Gastrocnemius medialis (tissue), 4 donors: ENCODE data around the gene OPN1SW. TPM values are rescaled to one million over a fixed set of nuclear protein-coding genes. Genes with fewer than 3 reads are reported as not detected.

ENCODE experiments used
- ATAC-seq, 2 donors: fragments of 150-250 bp; one replicate each; pipeline ENCODE4 v1.9.1; 2016
- DNase-seq, 2 donors: peaks; one replicate each; pipeline ENCODE4 v3.0.0-alpha.2; 2019
- H3K27ac ChIP-seq, 4 donors: fragments of 200-600 bp; sonication (generic); 1 replicate in 1 of 4; 2 replicates in 3 of 4; pipeline ENCODE4 v1.5.1; 2016 to 2018; ENCODE audit warnings: mild to moderate bottlenecking in 2 of 4, moderate library complexity in 1 of 4
- H3K27me3 ChIP-seq, 3 donors: fragments of 200-600 bp; sonication (generic) in 2 of 3; 1 replicate in 1 of 3; 2 replicates in 2 of 3; pipeline versions ENCODE4 v1.5.1 to v1.6.0; 2016 to 2019; ENCODE audit warnings: mild to moderate bottlenecking in 1 of 3, moderate library complexity in 1 of 3
- H3K36me3 ChIP-seq, 2 donors: fragments of 200-600 bp; sonication (generic) in 1 of 2; one replicate each; pipeline ENCODE4 v1.5.1; 2017 to 2018
- H3K4me1 ChIP-seq, 2 donors: fragments of 200-600 bp; sonication (generic) in 1 of 2; one replicate each; pipeline ENCODE4 v1.5.1; 2016 to 2017; ENCODE audit warnings: mild to moderate bottlenecking in 2 of 2
- H3K4me3 ChIP-seq, 4 donors: fragments of 200-600 bp; sonication (generic) in 3 of 4; 1 replicate in 1 of 4; 2 replicates in 3 of 4; pipeline ENCODE4 v1.5.1; 2016 to 2019; ENCODE audit warnings: mild to moderate bottlenecking in 2 of 4
- H3K9me3 ChIP-seq, 3 donors: fragments of 200-600 bp; sonication (generic) in 2 of 3; 1 replicate in 1 of 3; 2 replicates in 2 of 3; pipeline ENCODE4 v1.5.1; 2016 to 2019
- POLR2A ChIP-seq, 2 donors: fragments of 450-650 bp; IDR thresholded peaks; one replicate each; pipeline ENCODE4 v1.6.1; 2017; ENCODE audit warnings: antibody characterized with exemption in 2 of 2, mild to moderate bottlenecking in 2 of 2, moderate library complexity in 2 of 2
- in situ Hi-C, 4 donors: fragments of 200-750 bp; cut with MboI; loops; one replicate each; pipeline versions ENCODE4 v1.15.0 to v1.8.0; 2017; ENCODE audit warnings: low sequenced_read_pairs in 4 of 4
- intact Hi-C: fragments of 100-400 bp; cut with DNase I; formaldehyde crosslinking; loops from one replicate; pipeline ENCODE4 v1.15.1; 2023; ENCODE audit warnings: low total_unique reads
- total RNA-seq, 4 donors: library from RNA; depleted of rRNA; stranded (reverse); fragments of >200 nt; gene quantifications; one replicate each; pipeline versions ENCODE4 v1.1.0 to v1.2.3, GENCODE V29; 2016
- TF ChIP-seq, protein P1 (sequence below), 5 experiments: fragments of 450-650 bp in 3 of 5; fragments of 200-600 bp in 2 of 5; sonication (generic) in 2 of 5; IDR thresholded peaks in 4 of 5; conservative IDR thresholded peaks in 1 of 5; 1 replicate in 4 of 5; 2 replicates in 1 of 5; pipeline ENCODE4 v1.5.1; 2016 to 2019; ENCODE audit warnings: antibody characterized with exemption in 5 of 5, mild to moderate bottlenecking in 3 of 5, moderate library complexity in 3 of 5

The OPN1SW gene
- total RNA-seq, 4 donors from 2014 or later, result not detected

GRCh38 chr7:128796327-128796726 lies 20.7 kb upstream of the OPN1SW start:
- no peak overlapping the region for H3K4me3 ChIP-seq
- DNase-seq, result no peak
- peaks cover 22 to 25% of the 10 kb centered on the region in 2 donors for H3K4me1 ChIP-seq
- peak overlapping the region; percentile 55 to 76 (median 66) for H3K27ac ChIP-seq
- intact Hi-C loops (no loop called here), in situ Hi-C loops (loop anchor here in 3 of 4 donors (10.0 to 25.0 kb wide), 3 partner anchors 78 to 91 kb away; no protein-coding TSS in a partner anchor)
- TF ChIP-seq, protein P1, sequence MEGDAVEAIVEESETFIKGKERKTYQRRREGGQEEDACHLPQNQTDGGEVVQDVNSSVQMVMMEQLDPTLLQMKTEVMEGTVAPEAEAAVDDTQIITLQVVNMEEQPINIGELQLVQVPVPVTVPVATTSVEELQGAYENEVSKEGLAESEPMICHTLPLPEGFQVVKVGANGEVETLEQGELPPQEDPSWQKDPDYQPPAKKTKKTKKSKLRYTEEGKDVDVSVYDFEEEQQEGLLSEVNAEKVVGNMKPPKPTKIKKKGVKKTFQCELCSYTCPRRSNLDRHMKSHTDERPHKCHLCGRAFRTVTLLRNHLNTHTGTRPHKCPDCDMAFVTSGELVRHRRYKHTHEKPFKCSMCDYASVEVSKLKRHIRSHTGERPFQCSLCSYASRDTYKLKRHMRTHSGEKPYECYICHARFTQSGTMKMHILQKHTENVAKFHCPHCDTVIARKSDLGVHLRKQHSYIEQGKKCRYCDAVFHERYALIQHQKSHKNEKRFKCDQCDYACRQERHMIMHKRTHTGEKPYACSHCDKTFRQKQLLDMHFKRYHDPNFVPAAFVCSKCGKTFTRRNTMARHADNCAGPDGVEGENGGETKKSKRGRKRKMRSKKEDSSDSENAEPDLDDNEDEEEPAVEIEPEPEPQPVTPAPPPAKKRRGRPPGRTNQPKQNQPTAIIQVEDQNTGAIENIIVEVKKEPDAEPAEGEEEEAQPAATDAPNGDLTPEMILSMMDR (IDR thresholded peaks at IDR 0.05 in 4 of 5, conservative IDR thresholded peaks at IDR 0.05 in 1 of 5), result no peak
- no peak for TF ChIP-seq POLR2A (IDR thresholded peaks at IDR 0.05)
- ATAC-seq, result peak; percentile 56 to 79
- no peaks in the 10 kb centered on the region for H3K36me3 ChIP-seq
- H3K9me3 ChIP-seq, result no peaks in the 10 kb centered on the region
- H3K27me3 ChIP-seq, result no peaks in the 10 kb centered on the region

DNA sequence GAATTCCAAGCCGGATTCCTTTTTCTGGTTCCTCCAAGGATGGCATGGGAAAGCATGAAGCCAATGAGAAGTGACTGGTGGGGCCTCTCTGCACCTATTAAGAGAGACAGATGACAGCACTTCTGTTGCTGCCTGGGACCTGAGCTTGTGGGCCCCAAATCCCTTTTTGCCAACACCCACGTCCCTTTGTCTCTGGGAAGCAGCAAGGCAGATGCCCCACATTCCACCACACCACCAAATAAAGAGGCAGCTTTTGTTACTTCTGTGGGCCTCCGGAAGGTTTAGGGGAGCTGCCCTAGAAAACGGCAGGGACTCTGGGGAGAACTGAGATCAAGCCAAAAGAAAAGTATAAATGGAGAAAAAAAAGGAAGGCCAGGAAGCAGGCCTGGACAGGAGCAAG lies 19.5 kb upstream of the OPN1SW start:
- Histone ChIP-seq H3K36me3 (no peaks in the 10 kb centered on the region), H3K27ac (no peak overlapping the region), H3K4me3 (no peak overlapping the region), H3K27me3 (no peaks in the 10 kb centered on the region), H3K4me1 (peaks cover 22 to 30% of the 10 kb centered on the region in 2 donors), H3K9me3 (no peaks in the 10 kb centered on the region)
- DNase-seq, result no peak
- in situ Hi-C loops (loop anchor here in 3 of 4 donors (10.0 to 25.0 kb wide), 3 partner anchors 80 to 92 kb away; no protein-coding TSS in a partner anchor), intact Hi-C loops (no loop called here)
- no peak for ATAC-seq
- TF ChIP-seq, protein P1 (IDR thresholded peaks at IDR 0.05 in 4 of 5, conservative IDR thresholded peaks at IDR 0.05 in 1 of 5), result no peak
- no peak for TF ChIP-seq POLR2A (IDR thresholded peaks at IDR 0.05)

DNA sequence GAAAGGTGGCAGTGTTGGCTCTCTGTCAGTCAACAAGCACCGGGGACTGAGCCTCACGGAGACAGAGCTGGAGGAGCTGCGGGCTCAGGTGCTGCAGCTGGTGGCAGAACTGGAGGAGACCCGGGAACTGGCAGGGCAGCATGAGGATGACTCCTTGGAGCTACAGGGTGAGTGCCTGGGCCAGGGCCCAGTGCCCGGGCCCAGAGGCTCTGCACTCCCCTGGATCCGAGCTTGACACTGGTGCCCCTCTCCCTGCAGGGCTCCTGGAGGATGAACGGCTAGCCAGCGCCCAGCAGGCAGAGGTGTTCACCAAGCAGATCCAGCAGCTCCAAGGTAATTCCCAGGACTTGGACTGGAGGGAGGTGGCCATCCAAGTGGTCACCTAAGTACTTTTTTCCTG lies 18.8 kb upstream of the OPN1SW start:
- TF ChIP-seq, protein P1 (IDR thresholded peaks at IDR 0.05 in 4 of 5, conservative IDR thresholded peaks at IDR 0.05 in 1 of 5), result no peak
- no peak for TF ChIP-seq POLR2A (IDR thresholded peaks at IDR 0.05)
- no peak for ATAC-seq
- Histone ChIP-seq H3K9me3 (no peaks in the 10 kb centered on the region), H3K36me3 (no peaks in the 10 kb centered on the region), H3K4me1 (peaks cover 22 to 30% of the 10 kb centered on the region in 2 donors), H3K27ac (no peak overlapping the region), H3K27me3 (no peaks in the 10 kb centered on the region), H3K4me3 (no peak overlapping the region)
- intact Hi-C loops (loop anchor here (1.0 kb wide), 1 partner anchor 86 kb away; no protein-coding TSS in a partner anchor), in situ Hi-C loops (loop anchor here in 3 of 4 donors (10.0 to 25.0 kb wide), 3 partner anchors 80 to 93 kb away; no protein-coding TSS in a partner anchor)
- no peak for DNase-seq

DNA sequence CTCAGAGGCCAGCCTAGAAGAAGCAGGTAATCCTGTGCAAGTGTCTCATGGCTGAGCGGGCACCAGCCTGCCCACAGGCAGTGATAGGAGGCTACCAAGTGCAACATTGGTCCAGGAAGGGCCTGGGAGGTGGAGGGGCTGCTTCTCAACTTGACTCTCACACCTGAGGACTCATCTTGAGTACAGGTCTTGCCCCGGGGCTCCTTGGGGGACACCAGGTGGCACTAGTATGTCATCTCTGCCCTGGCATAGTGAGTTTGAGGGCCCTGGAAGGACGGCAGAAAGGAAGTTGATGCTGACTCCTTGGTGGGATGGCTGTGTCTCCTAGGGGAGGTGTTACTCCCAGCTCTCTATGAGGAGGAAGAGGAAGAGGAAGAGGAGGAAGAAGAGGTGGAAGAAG lies 18.4 kb upstream of the OPN1SW start:
- Histone ChIP-seq H3K27ac (no peak overlapping the region), H3K9me3 (no peaks in the 10 kb centered on the region), H3K36me3 (no peaks in the 10 kb centered on the region), H3K27me3 (no peaks in the 10 kb centered on the region), H3K4me3 (no peak overlapping the region), H3K4me1 (peaks cover 22 to 30% of the 10 kb centered on the region in 2 donors)
- in situ Hi-C loops, result loop anchor here in 3 of 4 donors (10.0 to 25.0 kb wide), 3 partner anchors 81 to 93 kb away; no protein-coding TSS in a partner anchor
- TF ChIP-seq POLR2A (IDR thresholded peaks at IDR 0.05), result no peak
- TF ChIP-seq, protein P1 (IDR thresholded peaks at IDR 0.05 in 4 of 5, conservative IDR thresholded peaks at IDR 0.05 in 1 of 5), result peak in 4 of 5 experiments; percentile 26 to 54 (median 50)
- ATAC-seq, result peak in 1 of 2 donors; percentile 54
- peak in 1 of 2 donors; percentile 63 for DNase-seq
- intact Hi-C loops, result loop anchor here (1.0 kb wide), 1 partner anchor 86 kb away; no protein-coding TSS in a partner anchor
